Measurements from ENCODE around the gene CRBN.
A peak's percentile ranks its signal among the peaks of the same experiment; 100 is the strongest.

- TF ChIP-seq POLR2A (IDR thresholded peaks at IDR 0.05) (no peak), CTCF (IDR thresholded peaks at IDR 0.05) (peak; percentile 60 to 75 (median 67))
Measured at GRCh38 chr3:3200632-3201212, 21.2 kb upstream of the CRBN start.

Measured in uterus (tissue), 2 donors.